ENCODE results near the gene LRCH1. TPM values are rescaled to one million over a fixed set of nuclear protein-coding genes. Genes with fewer than 3 reads are reported as not detected.

LRCH1 gene
- total RNA-seq, 1 donor: 6.9 TPM

- TF ChIP-seq, protein P1, sequence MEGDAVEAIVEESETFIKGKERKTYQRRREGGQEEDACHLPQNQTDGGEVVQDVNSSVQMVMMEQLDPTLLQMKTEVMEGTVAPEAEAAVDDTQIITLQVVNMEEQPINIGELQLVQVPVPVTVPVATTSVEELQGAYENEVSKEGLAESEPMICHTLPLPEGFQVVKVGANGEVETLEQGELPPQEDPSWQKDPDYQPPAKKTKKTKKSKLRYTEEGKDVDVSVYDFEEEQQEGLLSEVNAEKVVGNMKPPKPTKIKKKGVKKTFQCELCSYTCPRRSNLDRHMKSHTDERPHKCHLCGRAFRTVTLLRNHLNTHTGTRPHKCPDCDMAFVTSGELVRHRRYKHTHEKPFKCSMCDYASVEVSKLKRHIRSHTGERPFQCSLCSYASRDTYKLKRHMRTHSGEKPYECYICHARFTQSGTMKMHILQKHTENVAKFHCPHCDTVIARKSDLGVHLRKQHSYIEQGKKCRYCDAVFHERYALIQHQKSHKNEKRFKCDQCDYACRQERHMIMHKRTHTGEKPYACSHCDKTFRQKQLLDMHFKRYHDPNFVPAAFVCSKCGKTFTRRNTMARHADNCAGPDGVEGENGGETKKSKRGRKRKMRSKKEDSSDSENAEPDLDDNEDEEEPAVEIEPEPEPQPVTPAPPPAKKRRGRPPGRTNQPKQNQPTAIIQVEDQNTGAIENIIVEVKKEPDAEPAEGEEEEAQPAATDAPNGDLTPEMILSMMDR (IDR thresholded peaks at IDR 0.05; ENCODE audit: extremely low read depth, low read depth, low read length): no peak
- Histone ChIP-seq H3K4me2 (ENCODE audit: insufficient read depth, low read length) (peak overlapping the region; percentile 32), H3K4me3 (ENCODE audit: insufficient read depth, low read length) (no peak overlapping the region), H3K36me3 (ENCODE audit: insufficient read depth, low read length) (no peaks in the 10 kb centered on the region), H2AFZ (ENCODE audit: low read length) (no peak overlapping the region), H3K27me3 (ENCODE audit: insufficient read depth, low read length) (no peaks in the 10 kb centered on the region), H3K79me2 (ENCODE audit: insufficient read depth, low read length) (peaks cover 72% of the 10 kb centered on the region), H4K20me1 (ENCODE audit: insufficient read depth, low read length) (peaks cover 51% of the 10 kb centered on the region), H3K9me3 (ENCODE audit: low read depth, low read length) (no peaks in the 10 kb centered on the region), H3K4me1 (ENCODE audit: insufficient read depth, low read length) (peaks cover 20% of the 10 kb centered on the region), H3K27ac (ENCODE audit: low read depth, low read length) (peak overlapping the region; percentile 62)
- DNase-seq (ENCODE audit: insufficient read length, low spot score, missing footprints): no peak
Observed at GRCh38 chr13:46575818-46576221, 22.9 kb downstream of the LRCH1 start.

- Histone ChIP-seq H3K36me3 (ENCODE audit: insufficient read depth, low read length) (no peaks in the 10 kb centered on the region), H3K4me2 (ENCODE audit: insufficient read depth, low read length) (peak overlapping the region; percentile 32), H3K4me1 (ENCODE audit: insufficient read depth, low read length) (peaks cover 20% of the 10 kb centered on the region), H4K20me1 (ENCODE audit: insufficient read depth, low read length) (peaks cover 44% of the 10 kb centered on the region), H3K4me3 (ENCODE audit: insufficient read depth, low read length) (no peak overlapping the region), H3K79me2 (ENCODE audit: insufficient read depth, low read length) (peaks cover 72% of the 10 kb centered on the region), H2AFZ (ENCODE audit: low read length) (no peak overlapping the region), H3K27ac (ENCODE audit: low read depth, low read length) (peak overlapping the region; percentile 62), H3K27me3 (ENCODE audit: insufficient read depth, low read length) (no peaks in the 10 kb centered on the region), H3K9me3 (ENCODE audit: low read depth, low read length) (no peaks in the 10 kb centered on the region)
- no peak for DNase-seq (ENCODE audit: insufficient read length, low spot score, missing footprints)
- TF ChIP-seq, protein P1 (IDR thresholded peaks at IDR 0.05; ENCODE audit: extremely low read depth, low read depth, low read length): no peak
Observed at GRCh38 chr13:46576762-46577161, 23.8 kb downstream of the LRCH1 start.

DNA sequence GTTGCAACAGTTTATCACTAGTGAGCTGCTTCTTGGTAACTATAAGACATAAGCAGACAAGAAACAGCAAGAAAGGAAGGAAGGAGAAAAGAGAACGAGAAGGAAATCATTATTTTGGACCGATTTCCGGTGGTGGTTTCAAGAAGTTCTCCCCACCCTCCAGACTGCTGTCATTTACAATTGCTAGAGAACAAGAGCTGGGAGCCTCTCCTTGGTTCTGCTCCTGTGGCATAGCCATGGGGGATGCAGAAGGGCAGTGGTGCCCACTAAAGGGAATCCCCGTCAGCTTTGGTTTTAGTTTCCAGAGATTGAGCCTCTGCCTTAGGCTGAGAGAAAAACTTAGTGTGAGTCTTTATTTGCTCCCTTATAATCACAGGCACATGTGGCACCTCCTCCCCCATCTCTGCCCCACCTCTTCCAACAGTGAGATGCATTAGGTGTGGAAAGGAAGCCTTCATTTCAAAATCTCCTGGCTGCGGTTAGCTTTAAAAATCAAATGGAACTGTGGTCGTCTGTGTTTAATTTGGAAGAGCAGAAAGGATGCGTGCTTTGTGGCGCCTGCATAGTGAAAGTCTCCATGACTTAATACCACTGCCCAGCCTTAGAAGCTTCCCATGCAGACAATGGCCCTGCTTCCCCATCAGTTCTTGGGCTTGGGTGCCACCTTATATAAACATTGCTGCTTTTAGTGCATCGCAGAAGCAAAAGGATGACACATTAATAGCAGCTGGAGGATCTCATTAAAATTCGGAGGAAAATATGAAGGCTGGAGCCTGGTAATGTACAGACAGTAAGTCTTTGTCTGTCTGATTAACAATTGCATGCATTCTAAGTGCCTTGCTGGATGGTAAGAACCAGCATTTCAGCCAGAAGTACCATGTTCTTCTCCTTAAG, 25.0 kb downstream of the LRCH1 start:
- Histone ChIP-seq H4K20me1 (ENCODE audit: insufficient read depth, low read length) (peaks cover 36% of the 10 kb centered on the region), H3K27ac (ENCODE audit: low read depth, low read length) (no peak overlapping the region), H3K27me3 (ENCODE audit: insufficient read depth, low read length) (no peaks in the 10 kb centered on the region), H3K36me3 (ENCODE audit: insufficient read depth, low read length) (no peaks in the 10 kb centered on the region), H3K4me3 (ENCODE audit: insufficient read depth, low read length) (no peak overlapping the region), H3K4me2 (ENCODE audit: insufficient read depth, low read length) (no peak overlapping the region), H3K4me1 (ENCODE audit: insufficient read depth, low read length) (peaks cover 20% of the 10 kb centered on the region), H3K9me3 (ENCODE audit: low read depth, low read length) (no peaks in the 10 kb centered on the region), H2AFZ (ENCODE audit: low read length) (no peak overlapping the region), H3K79me2 (ENCODE audit: insufficient read depth, low read length) (peaks cover 64% of the 10 kb centered on the region)
- DNase-seq (ENCODE audit: insufficient read length, low spot score, missing footprints): no peak
- TF ChIP-seq, protein P1 (IDR thresholded peaks at IDR 0.05; ENCODE audit: extremely low read depth, low read depth, low read length): no peak

DNA sequence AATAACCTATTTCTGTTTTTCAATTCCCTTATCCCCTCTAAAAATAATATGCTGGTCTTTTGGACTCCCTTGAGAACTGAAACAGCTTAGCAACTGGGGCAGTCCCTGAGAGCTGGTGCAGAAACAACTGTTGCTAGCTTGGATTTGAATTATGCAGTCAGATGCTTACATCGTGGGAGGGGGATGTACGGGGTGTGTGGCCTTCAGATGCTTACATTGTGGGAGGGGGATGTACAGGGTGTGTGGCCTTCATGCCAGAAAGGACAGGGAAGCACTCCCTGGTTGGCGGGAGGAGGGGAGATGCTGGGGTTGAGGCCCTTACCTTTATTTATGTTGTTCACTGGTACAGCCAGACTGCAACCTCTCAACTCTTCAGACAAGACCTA, 25.6 kb downstream of the LRCH1 start:
- Histone ChIP-seq H2AFZ (ENCODE audit: low read length) (no peak overlapping the region), H3K27me3 (ENCODE audit: insufficient read depth, low read length) (no peaks in the 10 kb centered on the region), H4K20me1 (ENCODE audit: insufficient read depth, low read length) (peaks cover 34% of the 10 kb centered on the region), H3K9me3 (ENCODE audit: low read depth, low read length) (no peaks in the 10 kb centered on the region), H3K36me3 (ENCODE audit: insufficient read depth, low read length) (no peaks in the 10 kb centered on the region), H3K4me2 (ENCODE audit: insufficient read depth, low read length) (no peak overlapping the region), H3K79me2 (ENCODE audit: insufficient read depth, low read length) (peaks cover 62% of the 10 kb centered on the region), H3K4me1 (ENCODE audit: insufficient read depth, low read length) (peaks cover 20% of the 10 kb centered on the region), H3K4me3 (ENCODE audit: insufficient read depth, low read length) (no peak overlapping the region), H3K27ac (ENCODE audit: low read depth, low read length) (no peak overlapping the region)
- TF ChIP-seq, protein P1 (IDR thresholded peaks at IDR 0.05; ENCODE audit: extremely low read depth, low read depth, low read length): no peak
- no peak for DNase-seq (ENCODE audit: insufficient read length, low spot score, missing footprints)
